Measurements from ENCODE around the gene DONSON. TPM values are rescaled to one million over a fixed set of nuclear protein-coding genes. Genes with fewer than 3 reads are reported as not detected.

Gene DONSON
- total RNA-seq, 1 experiment from 2014 or later = 35.3 TPM

DNA sequence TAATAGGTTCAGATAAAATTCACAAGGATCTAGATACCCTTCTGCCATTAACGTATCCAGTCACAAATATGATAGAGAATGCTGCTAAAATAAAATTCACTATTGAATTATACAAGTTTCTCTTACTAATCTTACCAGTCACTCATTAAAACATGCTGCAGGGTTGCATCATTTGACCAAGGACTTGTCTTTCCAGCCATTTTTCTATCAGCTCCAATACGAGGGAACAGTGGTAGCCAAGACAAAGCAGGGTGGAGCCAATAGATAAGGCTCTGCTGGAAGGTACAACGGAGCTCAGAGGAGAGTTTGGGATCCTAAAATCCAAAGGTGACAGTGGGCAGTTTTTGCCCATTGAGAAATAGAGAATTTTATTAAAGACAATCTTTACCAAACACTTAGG lies 4.0 kb downstream of the DONSON start:
- Mint-ChIP-seq H3K4me1 (peaks cover 11% of the 10 kb centered on the region in 2 experiments), H3K27ac (no peak overlapping the region), H3K36me3 (ENCODE audit: insufficient read depth in 1 of 3, low read depth in 3 of 3) (peaks cover 9 to 49% (median 40%) of the 10 kb centered on the region in 3 experiments; a peak in 6 of 7 replicates), H3K27me3 (ENCODE audit: low read depth) (no peaks in the 10 kb centered on the region), H3K4me3 (no peak overlapping the region), H3K9me3 (no peaks in the 10 kb centered on the region)
- Histone ChIP-seq H3K79me2 (ENCODE audit: insufficient read depth, low read length) (0 out of 2 replicates have a peak, but pooled peaks cover 4% of the 10 kb centered on the region), H2AFZ (ENCODE audit: low read length) (no peak overlapping the region), H2BK15ac (ENCODE audit: low read depth, low read length) (no peak overlapping the region), H4K8ac (replicated peaks; ENCODE audit: insufficient read length, low read depth, low read length) (no peak overlapping the region), H2BK12ac (ENCODE audit: insufficient read length, low read depth, low read length) (no peak overlapping the region), H3K56ac (ENCODE audit: insufficient read length, low read depth, low read length) (no peak overlapping the region), H3K23me2 (ENCODE audit: insufficient read length, low read depth, low read length, poor library complexity, severe bottlenecking) (peaks cover 10% of the 10 kb centered on the region), H3K9ac (ENCODE audit: extremely low read depth, insufficient read length, low read length) (no peak overlapping the region), H3K14ac (ENCODE audit: insufficient read depth, low read length) (no peak overlapping the region), H3T11ph (ENCODE audit: low read length) (no peak overlapping the region), H3K18ac (ENCODE audit: insufficient read length, low read depth, low read length) (no peak overlapping the region), H3K4me2 (ENCODE audit: insufficient read depth, insufficient read length, low read length) (no peak overlapping the region), H3K9me3 (ENCODE audit: control insufficient read depth, low read depth, low read length) (no peaks in the 10 kb centered on the region), H3K79me1 (ENCODE audit: insufficient read depth, low read depth, low read length, poor library complexity, severe bottlenecking) (no peaks in the 10 kb centered on the region), H3K4ac (ENCODE audit: low read depth, low read length) (no peak overlapping the region), H3K27ac (ENCODE audit: insufficient read length, low read depth, low read length) (no peak overlapping the region), H3K4me1 (ENCODE audit: insufficient read depth, low read length) (no peaks in the 10 kb centered on the region), H2BK20ac (ENCODE audit: low read depth, low read length, poor library complexity, severe bottlenecking) (no peak overlapping the region), H3K23ac (ENCODE audit: insufficient read length, low read depth, low read length) (no peak overlapping the region), H2BK120ac (ENCODE audit: low read depth, low read length, poor library complexity, severe bottlenecking) (no peak overlapping the region), H4K91ac (ENCODE audit: insufficient read length, low read depth, low read length) (no peak overlapping the region), H4K5ac (ENCODE audit: insufficient read length, low read depth, low read length) (no peak overlapping the region), H2BK5ac (ENCODE audit: insufficient read length, low read length) (no peak overlapping the region), H4K20me1 (ENCODE audit: control insufficient read depth, insufficient read depth, insufficient read length) (no peaks in the 10 kb centered on the region), H2AK5ac (ENCODE audit: insufficient read length, low read length) (no peak overlapping the region), H3K27me3 (ENCODE audit: insufficient read depth, low read length) (no peaks in the 10 kb centered on the region)
- no CpG with 5 or more reads among the region's 3 CpGs for WGBS (ENCODE audit: extremely low coverage, insufficient read length, low lambda C conversion rate)
- DNase-seq = no peak
- TF ChIP-seq, protein P1, sequence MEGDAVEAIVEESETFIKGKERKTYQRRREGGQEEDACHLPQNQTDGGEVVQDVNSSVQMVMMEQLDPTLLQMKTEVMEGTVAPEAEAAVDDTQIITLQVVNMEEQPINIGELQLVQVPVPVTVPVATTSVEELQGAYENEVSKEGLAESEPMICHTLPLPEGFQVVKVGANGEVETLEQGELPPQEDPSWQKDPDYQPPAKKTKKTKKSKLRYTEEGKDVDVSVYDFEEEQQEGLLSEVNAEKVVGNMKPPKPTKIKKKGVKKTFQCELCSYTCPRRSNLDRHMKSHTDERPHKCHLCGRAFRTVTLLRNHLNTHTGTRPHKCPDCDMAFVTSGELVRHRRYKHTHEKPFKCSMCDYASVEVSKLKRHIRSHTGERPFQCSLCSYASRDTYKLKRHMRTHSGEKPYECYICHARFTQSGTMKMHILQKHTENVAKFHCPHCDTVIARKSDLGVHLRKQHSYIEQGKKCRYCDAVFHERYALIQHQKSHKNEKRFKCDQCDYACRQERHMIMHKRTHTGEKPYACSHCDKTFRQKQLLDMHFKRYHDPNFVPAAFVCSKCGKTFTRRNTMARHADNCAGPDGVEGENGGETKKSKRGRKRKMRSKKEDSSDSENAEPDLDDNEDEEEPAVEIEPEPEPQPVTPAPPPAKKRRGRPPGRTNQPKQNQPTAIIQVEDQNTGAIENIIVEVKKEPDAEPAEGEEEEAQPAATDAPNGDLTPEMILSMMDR (conservative IDR thresholded peaks at IDR 0.05) = no peak

All from H9 (cell line).